Stimulated activated CD8-positive, alpha-beta memory T cell treated with anti-CD3 and anti-CD28 coated beads, Interleukin-4, amount 100 ng/mL, for 1 hour (primary cell): Measurements from ENCODE around the gene CYP27C1.
"Not testable (repeated sequence)": the region's sequence is repeated elsewhere in the genome, so short reads cannot be mapped to it uniquely, and the experiment has no call there.

Source experiments
- DNase-seq, 2 donors: peaks; one replicate each; pipeline ENCODE4 v3.0.0-alpha.2; 2020; ENCODE audit warnings: low read depth in 2 of 2, low spot score in 1 of 2

The CYP27C1 gene, protein sequence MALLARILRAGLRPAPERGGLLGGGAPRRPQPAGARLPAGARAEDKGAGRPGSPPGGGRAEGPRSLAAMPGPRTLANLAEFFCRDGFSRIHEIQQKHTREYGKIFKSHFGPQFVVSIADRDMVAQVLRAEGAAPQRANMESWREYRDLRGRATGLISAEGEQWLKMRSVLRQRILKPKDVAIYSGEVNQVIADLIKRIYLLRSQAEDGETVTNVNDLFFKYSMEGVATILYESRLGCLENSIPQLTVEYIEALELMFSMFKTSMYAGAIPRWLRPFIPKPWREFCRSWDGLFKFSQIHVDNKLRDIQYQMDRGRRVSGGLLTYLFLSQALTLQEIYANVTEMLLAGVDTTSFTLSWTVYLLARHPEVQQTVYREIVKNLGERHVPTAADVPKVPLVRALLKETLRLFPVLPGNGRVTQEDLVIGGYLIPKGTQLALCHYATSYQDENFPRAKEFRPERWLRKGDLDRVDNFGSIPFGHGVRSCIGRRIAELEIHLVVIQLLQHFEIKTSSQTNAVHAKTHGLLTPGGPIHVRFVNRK

DNA sequence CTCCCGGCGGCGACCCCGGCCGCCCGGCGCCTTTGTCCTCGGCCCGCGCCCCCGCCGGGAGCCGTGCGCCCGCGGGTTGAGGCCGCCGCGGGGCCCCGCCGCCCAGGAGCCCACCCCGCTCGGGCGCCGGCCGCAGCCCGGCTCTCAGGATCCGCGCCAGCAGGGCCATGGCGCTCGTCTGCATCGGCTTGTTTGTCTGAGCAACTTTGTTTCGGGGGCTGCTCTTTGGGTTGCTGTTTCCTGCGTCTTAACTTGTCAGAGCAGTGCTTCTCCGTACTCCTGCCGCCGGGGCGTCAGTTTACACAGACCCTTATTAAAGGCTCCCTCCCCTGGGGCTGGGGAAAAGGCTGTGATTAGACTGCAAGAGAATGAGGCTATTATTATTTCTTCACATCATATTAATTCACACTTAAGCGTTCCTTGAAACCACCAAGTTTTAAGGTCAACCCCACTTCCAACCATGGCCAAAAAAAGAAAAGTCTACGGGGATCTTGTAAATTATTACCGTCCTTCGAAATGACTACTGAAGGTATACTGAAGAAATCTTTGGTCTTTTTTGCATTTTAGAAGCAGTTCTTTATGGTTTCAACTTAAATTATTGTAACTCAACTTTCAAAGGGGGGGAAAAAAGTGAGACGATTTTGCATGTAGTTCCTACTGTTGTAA, at the start of gene CYP27C1:
Gene CYP27C1 (minus strand): TSS at position 198 of the 666 bp plus-strand sequence. CDS start 29 bp downstream, at position 169.
- no peak for DNase-seq

DNA sequence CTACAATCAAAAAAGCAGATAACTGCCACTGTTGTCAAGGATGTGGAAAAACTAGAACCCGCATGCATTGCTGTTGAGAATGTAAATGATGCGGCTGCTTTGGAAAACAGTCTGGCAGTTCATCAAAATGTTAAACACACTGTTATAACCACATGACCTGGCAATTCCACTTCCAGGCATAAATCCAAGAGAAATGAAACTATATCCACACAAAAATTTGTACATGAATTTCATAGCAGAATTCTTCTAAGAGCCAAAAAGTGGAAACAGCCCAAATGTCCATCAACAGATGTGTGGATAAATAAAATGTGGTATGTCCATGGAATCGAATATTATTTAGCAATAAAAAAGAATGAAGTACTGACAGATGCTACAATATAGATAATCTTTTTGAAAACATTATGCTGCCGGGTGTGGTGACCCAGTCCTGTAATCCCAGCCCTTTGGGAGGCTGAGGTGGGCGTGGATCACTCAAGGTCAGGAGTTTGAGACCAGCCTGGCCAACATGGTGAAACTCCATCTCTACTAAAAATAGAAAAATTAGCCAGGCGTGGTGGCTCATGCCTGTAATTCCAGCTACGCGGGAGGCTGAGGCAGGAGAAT, 41.8 kb upstream of the CYP27C1 start:
- DNase-seq = no peak

DNA sequence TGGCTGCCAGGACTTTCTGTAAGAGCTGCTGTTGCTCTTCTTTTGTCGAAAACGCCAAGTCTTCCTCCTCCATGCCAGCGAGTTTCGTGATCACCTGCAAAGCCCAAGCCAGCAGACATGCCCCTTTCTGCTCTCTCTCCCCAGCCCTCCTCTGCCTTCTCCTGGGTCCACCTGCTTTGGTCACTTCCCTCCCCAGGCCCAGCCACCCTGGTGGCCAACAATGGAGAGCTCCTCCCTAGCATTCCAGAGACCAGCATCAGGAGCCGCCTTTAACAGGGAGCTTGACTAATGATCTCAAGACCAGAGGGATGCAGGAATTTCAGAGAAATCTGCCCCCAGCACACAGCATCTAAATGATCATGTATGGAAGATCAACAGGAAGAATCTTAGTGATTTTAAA, 39.3 kb upstream of the CYP27C1 start:
- DNase-seq = no peak

DNA sequence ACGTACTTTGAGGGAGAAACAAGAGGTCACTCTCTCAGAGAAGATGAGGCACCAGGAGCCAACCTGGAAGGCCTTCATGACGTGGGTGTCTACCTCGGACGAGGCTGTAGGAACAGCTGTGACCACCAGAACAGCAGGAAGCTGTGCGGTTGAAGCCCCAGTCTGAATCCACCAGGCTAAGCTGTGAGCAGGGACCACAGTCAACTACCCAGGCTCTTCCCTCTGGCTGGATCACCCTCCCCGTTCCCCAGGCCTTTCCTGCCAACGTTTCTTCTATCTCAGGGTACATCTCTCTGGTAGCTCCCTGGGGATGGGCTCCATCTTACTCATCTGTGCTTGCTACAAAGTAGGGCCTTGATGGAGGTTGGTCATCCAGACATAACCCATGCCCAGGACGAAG, 36.8 kb upstream of the CYP27C1 start:
- DNase-seq = no peak

DNA sequence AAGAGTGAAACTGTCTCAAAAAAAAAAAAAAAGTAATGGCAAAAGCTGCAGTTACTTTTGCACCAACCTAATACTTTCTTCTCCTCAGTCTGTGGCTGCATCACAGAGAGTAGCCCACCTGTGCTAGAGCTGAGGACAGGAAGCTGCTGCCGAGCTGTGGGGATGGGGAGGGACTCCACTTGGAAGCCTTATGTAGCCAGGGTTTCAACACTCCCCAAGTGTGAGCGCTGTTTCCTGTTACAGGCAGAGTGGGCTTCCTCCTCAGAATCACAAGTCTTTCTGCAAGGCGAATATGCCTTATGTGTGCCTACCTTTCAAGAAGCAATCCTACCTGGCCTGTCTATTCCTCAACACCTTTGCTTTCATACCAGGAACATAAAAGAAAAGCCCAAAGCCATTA, 36.3 kb upstream of the CYP27C1 start:
- DNase-seq = no peak

DNA sequence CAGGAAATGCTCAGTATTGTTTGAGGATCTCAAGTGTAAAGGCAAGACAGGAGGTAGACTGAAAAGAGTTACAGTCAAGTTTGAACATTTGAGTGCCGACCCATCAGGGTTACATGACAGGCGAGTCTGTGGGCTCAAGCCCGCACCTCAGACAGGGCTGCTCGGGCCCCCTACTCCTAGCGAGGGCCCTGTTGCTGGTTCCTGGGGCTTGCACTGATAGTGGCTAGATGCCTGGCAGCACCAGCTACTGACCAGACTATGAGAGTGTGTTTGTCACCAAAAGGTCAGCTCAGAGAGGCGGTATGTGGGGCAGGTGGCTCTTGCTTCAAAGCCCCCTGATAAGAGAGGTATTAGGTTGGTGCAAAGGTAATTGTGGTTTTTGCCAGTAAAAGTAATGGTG, 35.6 kb upstream of the CYP27C1 start:
- no peak for DNase-seq

DNA sequence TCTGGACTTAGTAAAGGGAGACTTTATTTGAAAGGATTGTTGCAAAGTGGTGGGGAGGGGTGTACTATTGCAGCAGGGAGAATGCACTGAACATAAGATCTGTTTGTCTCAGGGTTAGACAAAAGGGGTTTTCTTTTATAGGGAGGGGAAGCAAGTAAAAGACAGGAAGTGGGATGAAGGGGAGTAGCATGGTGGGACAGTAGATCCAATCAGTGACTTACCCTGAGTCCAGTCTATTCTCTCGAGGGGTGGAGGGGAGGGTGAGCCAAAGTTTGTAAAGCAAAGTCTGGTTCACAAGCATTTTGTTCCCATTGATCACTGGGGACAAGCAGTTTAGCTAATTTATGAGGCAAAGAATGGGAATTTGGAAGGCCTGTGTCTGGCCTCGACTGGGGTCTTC, 35.0 kb upstream of the CYP27C1 start:
- no peak for DNase-seq

DNA sequence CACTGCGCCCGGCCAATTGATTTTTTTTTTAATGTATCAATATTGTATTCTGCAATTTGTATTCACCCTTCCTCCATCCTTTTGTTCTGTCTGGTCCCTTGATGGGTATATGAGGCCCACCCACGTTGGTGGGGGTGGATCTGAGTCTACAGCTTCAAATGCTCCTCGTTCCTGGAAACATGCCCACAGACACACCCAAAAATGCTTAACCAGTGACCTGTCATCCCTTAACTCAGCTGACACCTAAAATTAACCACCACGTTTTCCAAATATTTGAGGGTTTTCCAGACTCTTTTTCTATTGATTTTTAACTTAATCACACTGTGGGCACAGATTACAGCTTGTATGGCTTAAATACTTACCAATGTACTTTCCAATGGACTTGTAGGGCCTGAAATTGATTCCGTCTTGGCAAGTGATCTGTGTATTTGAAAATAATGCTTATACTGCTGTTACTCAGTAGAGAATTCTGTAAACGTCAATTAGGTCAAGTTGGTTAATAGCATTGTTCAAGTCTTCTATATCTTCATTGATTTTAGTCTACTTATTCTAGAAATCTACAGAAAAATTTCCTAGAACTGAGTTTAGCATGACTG, 34.4 kb upstream of the CYP27C1 start:
- DNase-seq = no peak

DNA sequence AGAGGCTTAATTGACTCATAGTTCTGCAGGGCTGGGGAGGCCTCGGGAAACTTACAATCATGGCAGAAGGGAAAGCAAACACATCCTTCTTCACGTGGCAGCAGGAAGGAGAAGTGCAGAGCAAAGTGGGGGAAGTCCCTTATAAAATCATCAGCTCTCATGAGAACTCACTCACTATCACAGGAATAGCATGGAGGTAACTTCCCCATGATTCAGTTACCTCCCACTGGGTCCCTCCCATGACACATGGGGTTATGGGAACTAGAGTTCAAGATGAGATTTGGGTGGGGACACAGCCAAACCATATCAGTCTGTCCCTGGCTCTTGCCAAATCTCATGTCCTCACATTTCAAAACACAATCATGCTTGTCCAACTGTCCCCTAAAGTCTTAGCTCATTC, 21.1 kb upstream of the CYP27C1 start:
- DNase-seq = not testable (repeated sequence)

DNA sequence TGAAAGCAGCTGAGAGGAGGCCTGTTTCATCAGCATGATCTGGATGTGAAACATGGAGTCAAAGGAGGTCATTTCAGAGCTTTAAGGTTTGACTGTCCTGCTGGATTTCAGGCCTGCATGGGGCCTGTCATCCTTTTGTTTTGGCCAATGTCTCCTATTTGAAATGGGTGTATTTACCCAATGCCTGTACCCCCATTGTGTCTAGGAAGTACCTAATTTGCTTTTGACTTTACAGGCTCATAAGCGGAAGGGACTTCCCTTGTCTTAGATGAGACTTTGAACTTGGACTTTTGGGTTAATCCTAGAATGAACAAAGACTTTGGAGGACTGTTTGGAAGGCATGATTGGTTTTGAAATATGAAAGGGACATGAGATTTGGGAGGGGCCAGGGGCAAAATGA, 19.3 kb upstream of the CYP27C1 start:
- DNase-seq = no peak

DNA sequence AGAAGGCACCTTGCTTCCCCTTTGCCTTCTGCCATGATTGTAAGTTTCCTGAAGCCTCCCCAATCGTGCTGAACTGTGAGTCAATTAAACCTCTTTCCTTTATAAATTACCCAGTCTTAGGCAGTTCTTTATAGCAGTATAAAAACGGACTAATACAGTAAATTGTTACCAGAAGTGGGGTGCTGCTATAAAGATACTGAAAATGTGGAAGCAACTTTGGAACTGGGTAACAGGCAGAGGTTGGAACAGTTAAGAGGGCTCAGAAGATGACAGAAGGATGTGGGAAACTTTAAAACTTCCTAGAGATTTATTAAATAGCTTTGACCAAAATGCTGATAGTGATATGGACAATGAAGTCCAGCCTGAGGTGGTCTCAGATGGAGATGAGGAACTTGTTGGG, 17.7 kb upstream of the CYP27C1 start:
- DNase-seq = not testable (repeated sequence)

DNA sequence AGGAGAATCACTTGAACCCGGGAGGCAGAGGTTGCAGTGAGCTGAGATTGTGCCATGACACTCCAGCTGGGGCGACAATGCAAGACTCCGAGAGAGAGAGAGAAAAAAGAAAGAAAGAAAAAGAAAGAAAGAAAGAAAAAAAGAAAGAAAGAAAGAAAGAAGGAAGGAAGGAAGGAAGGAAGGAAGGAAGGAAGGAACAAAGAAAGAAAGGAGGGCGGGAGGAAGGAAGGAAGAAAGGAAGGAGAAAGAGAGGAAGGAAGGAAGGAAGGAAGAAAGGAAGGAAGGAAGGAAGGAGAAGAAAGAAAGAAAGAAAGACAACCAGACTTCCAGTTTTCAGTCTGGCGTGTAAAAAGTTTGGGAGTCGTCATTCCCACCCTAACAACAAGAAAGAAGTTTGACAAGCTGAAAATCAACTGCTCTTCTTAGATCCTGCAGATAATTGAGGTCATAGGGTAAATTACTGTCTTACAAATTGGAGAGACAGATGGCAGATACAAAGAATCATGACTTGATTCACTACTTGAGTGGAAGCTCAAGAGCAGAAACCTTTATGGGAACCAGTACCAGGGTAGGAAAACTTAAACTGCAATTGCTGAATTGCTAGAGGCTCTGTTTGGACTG, 15.1 kb upstream of the CYP27C1 start:
- no peak for DNase-seq

DNA sequence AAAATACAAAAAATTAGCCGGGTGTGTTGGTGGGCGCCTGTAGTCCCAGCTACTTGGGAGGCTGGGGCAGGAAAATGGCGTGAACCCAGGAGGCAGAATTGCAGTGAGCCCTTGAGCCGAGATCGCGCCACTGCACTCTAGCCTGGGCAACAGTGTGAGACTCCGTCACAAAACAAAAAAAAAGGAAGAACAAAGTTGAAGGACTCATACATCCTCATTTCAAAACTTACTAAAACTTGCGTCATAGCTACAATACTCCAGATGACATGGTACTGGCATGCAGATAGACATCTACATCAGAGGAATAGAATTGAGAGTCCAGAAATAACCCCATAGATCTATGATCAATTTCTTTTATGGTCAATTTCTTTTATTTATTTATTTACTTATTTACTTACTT, 13.6 kb upstream of the CYP27C1 start:
- no peak for DNase-seq

DNA sequence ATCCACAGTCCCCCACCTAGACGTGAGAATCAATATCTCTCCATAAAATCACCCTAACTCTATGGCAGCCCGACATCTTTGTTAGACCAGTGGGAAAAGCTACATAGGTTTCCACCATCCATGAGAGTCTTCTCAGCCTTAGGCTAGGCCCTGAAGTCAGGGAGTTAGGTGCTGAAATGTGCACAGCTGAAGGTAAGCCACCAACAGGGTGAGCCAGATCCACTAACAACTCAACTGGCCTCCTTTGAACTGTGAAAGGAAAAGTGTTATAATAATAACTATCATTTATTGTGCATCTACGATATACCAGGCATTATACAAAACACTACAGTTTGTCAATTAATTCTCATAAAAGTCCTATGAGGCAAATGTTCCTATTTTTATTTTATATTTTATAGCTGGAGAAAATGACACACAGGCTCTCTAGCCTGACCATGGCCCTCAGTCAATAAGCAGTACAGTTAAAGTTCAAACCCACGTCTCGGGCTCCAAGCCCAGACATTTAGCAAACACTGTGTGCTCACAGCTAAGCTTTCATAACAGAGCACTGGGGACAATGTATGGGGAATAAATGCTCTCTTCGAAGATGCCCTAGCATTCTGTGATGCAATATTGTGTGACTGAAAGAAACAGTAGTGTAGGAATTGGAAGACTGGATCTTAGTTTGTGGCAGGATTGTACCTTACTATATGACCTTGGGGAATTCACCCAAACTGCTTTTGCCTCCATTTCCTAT, 11.2 kb upstream of the CYP27C1 start:
- no peak for DNase-seq

DNA sequence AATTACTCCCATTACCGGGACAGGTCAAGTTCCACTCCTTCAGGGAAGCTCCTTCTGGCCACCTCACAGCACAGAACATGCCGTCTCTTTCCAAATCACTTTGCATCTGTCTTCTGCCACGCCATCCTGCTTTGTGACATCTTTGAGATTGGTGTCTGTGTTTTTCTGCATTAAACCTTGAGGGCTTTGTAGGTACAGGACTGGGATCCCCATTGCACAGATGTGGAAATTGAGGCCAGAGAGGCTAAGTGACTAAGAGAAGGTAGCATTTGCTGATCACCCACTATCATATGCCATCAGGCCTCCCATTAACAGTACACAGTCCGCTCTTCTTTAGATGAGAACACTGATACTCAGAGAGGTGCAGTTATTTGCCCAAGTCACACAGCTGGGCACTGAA, 9.5 kb upstream of the CYP27C1 start:
- DNase-seq = no peak

DNA sequence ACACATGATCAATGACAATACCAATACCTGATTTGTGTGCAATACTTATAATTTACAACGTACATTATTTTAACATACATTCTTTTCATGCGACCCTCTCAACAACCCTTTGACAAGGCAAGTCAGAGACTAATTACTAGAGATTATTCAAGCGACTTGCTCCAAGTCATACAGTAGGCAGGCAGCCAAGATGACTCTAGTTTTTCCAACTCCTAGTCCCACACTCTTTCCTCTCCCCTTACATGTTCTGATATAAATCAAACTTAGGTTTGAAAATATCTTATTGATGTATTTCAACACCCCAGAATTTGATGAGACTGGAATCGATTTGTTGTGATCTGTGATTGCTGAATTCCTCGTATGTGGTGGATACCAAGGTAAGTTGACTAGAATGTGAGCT, 8.0 kb upstream of the CYP27C1 start:
- no peak for DNase-seq

DNA sequence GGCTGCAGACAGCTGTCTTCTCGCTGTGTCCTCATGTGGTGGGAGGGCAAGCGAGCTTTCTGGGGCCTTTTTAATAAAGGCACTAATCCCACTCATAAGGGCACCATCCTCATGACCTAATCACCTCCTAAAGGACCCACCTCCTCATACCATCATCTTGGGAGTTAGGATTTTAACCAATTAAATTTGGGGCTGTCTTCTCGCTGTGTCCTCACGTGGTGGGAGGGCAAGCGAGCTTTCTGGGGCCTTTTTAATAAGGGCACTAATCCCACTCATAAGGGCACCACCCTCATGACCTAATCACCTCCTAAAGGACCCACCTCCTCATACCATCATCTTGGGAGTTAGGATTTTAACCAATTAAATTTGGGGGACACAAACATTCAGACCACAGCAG, 7.2 kb upstream of the CYP27C1 start:
- DNase-seq = not testable (repeated sequence)

DNA sequence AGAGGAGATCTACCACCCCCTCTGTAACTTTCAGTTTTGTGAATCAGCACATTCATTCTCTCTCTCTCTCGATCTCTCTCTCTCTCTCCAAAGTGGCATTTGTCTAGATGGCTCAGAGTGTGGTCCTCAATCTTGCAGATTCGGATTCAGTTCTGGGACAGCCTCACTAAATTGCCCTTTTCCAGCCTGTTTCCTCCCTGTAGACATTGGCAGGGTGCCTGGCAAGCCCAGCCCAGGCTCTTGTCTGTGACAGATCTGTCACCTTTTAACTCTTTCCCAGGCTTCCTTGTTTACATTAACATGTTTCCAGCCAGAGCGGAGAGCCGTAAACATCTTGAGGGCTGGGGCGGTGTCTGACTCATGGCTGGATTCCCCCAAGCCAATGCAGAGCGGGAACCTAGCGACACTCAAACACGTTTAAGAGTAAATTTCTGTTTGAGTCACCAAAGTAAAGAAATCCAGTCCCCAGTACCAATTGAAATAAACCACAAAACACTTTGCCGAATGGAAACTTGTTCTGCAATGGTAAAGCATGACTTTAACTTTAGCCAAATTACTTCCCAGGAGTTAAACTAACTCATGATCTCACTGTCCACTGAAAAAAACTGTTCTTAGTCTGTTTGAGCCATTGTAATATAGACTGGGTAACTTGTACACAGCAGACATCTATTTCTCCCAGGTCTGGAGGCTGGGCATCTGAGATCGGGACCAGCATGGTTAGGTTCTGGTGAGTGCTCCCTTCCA, 6.6 kb upstream of the CYP27C1 start:
- no peak for DNase-seq

DNA sequence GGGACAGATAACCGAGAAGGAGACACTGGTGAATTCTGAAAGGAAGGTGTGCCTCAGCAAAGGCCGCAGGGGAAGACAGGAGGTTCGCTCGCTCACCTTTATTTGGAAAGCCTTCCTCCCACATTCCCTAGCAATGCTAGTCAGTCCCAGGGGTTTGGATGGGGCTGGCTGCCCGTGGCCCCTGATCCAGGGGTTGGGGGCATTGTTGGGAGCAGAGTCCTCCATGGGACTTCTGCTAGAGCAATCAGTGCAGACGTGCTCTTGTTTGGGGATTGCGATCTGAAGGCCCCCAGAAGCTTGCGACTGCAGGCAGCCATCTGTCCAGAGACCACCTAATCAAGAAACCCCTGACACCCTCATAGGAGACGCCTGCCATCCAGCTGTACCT, 6.0 kb upstream of the CYP27C1 start:
- no peak for DNase-seq
